ENCODE results near the gene PIP.
"Not testable (repeated sequence)": the region's sequence is repeated elsewhere in the genome, so short reads cannot be mapped to it uniquely, and the experiment has no call there.

The PIP gene

GRCh38 chr7:143131781-143132180 is at the start of gene PIP:
TSS of gene PIP (plus strand) at chr7:143132077. CDS start at chr7:143132117, 40 bp downstream.
- no peak for DNase-seq (ENCODE audit: low read depth in 2 of 2)

GRCh38 chr7:143085109-143085508 is 46.8 kb upstream of the PIP start:
- DNase-seq (ENCODE audit: low read depth in 2 of 2): no peak

- not testable (repeated sequence) for DNase-seq (ENCODE audit: low read depth in 2 of 2)
These were observed 46.3 kb upstream of the PIP start for GRCh38 chr7:143085610-143086009.

GRCh38 chr7:143088549-143089231 is 43.2 kb upstream of the PIP start:
- DNase-seq (ENCODE audit: low read depth in 2 of 2): not testable (repeated sequence)

- no peak for DNase-seq (ENCODE audit: low read depth in 2 of 2)
These were observed 35.7 kb upstream of the PIP start for GRCh38 chr7:143096146-143096545.

GRCh38 chr7:143099579-143099978 is 32.3 kb upstream of the PIP start:
- not testable (repeated sequence) for DNase-seq (ENCODE audit: low read depth in 2 of 2)

GRCh38 chr7:143104759-143105158 is 27.1 kb upstream of the PIP start:
- DNase-seq (ENCODE audit: low read depth in 2 of 2): no peak

- DNase-seq (ENCODE audit: low read depth in 2 of 2): not testable (repeated sequence)
These were observed 23.9 kb upstream of the PIP start for GRCh38 chr7:143108019-143108418.

- DNase-seq (ENCODE audit: low read depth in 2 of 2): no peak
These were observed 14.5 kb upstream of the PIP start for GRCh38 chr7:143117395-143117794.

GRCh38 chr7:143120691-143121405 is 11.0 kb upstream of the PIP start:
- DNase-seq (ENCODE audit: low read depth in 2 of 2): no peak

- not testable (repeated sequence) for DNase-seq (ENCODE audit: low read depth in 2 of 2)
These were observed 8.6 kb upstream of the PIP start for GRCh38 chr7:143123326-143123725.

- no peak for DNase-seq (ENCODE audit: low read depth in 2 of 2)
These were observed 5.7 kb upstream of the PIP start for GRCh38 chr7:143126146-143126545.

GRCh38 chr7:143129051-143129450 is 2.8 kb upstream of the PIP start:
- no peak for DNase-seq (ENCODE audit: low read depth in 2 of 2)

GRCh38 chr7:143129477-143129876 is 2.4 kb upstream of the PIP start:
- no peak for DNase-seq (ENCODE audit: low read depth in 2 of 2)

- no peak for DNase-seq (ENCODE audit: low read depth in 2 of 2)
These were observed 1.3 kb upstream of the PIP start for GRCh38 chr7:143130541-143130940.

- no peak for DNase-seq (ENCODE audit: low read depth in 2 of 2)
These were observed 15.2 kb downstream of the PIP start for GRCh38 chr7:143147070-143147469.

GRCh38 chr7:143148050-143148449 is 16.2 kb downstream of the PIP start:
- DNase-seq (ENCODE audit: low read depth in 2 of 2): no peak

- DNase-seq (ENCODE audit: low read depth in 2 of 2): no peak
These were observed 16.8 kb downstream of the PIP start for GRCh38 chr7:143148651-143149050.

GRCh38 chr7:143150696-143151095 is 18.8 kb downstream of the PIP start:
- DNase-seq (ENCODE audit: low read depth in 2 of 2): not testable (repeated sequence)

GRCh38 chr7:143158617-143159016 is 26.7 kb downstream of the PIP start:
- DNase-seq (ENCODE audit: low read depth in 2 of 2): not testable (repeated sequence)

GRCh38 chr7:143171697-143172096 is 39.8 kb downstream of the PIP start:
- no peak for DNase-seq (ENCODE audit: low read depth in 2 of 2)

GRCh38 chr7:143172354-143172753 is 40.5 kb downstream of the PIP start:
- DNase-seq (ENCODE audit: low read depth in 2 of 2): no peak

- no peak for DNase-seq (ENCODE audit: low read depth in 2 of 2)
These were observed 44.3 kb downstream of the PIP start for GRCh38 chr7:143176128-143176527.

Measured in stimulated activated CD8-positive, alpha-beta memory T cell treated with anti-CD3 and anti-CD28 coated beads, Interleukin-7, amount 100 ng/mL, for 4 hours (primary cell).